MM.1S (cell line): ENCODE data around the gene SOAT1.

ENCODE experiments used
- DNase-seq: peaks from one replicate; pipeline ENCODE4 v3.0.0-alpha.2; 2015
- H2AFZ ChIP-seq: fragments of 300-600 bp; sonication (generic); 2 replicates; pipeline ENCODE4 v1.6.0; 2016; ENCODE audit warnings: antibody characterized with exemption, low read length
- H3F3A ChIP-seq: fragments of 300-600 bp; sonication (generic); 2 replicates; pipeline ENCODE4 v1.6.1; 2016; ENCODE audit warnings: mild to moderate bottlenecking, antibody characterized with exemption, low read length, moderate library complexity, mixed read lengths; ENCODE audit not compliant: insufficient read depth
- H3K27ac ChIP-seq: fragments of 300-600 bp; sonication (generic); 2 replicates; pipeline ENCODE4 v1.5.1; 2016; ENCODE audit warnings: mild to moderate bottlenecking, low read length
- H3K27me3 ChIP-seq: fragments of 300-600 bp; sonication (generic); replicated peaks from 2 replicates; pipeline ENCODE4 v1.6.0; 2016; ENCODE audit warnings: low read length; ENCODE audit not compliant: insufficient read depth
- H3K36me3 ChIP-seq: fragments of 300-600 bp; sonication (generic); replicated peaks from 2 replicates; pipeline ENCODE4 v1.6.1; 2016; ENCODE audit warnings: mild to moderate bottlenecking, low read length, mixed read lengths; ENCODE audit not compliant: insufficient read depth
- H3K4me1 ChIP-seq: fragments of 300-600 bp; sonication (generic); 2 replicates; pipeline ENCODE4 v1.6.1; 2016; ENCODE audit warnings: low read length, mixed read lengths
- H3K4me2 ChIP-seq: fragments of 300-600 bp; sonication (generic); 2 replicates; pipeline ENCODE4 v1.6.0; 2016; ENCODE audit warnings: low read depth, low read length
- H3K4me3 ChIP-seq: fragments of 300-600 bp; sonication (generic); 2 replicates; pipeline ENCODE4 v1.5.1; 2016; ENCODE audit warnings: low read length, mixed read lengths
- H3K79me2 ChIP-seq: fragments of 300-600 bp; sonication (generic); 2 replicates; pipeline ENCODE4 v1.6.1; 2016; ENCODE audit warnings: mixed run types, low read length, mixed read lengths
- H3K9ac ChIP-seq: fragments of 300-600 bp; sonication (generic); 2 replicates; pipeline ENCODE4 v1.6.1; 2016; ENCODE audit warnings: low read length, mixed read lengths
- H3K9me2 ChIP-seq: fragments of 300-600 bp; sonication (generic); replicated peaks from 2 replicates; pipeline ENCODE4 v1.6.1; 2016; ENCODE audit warnings: mild to moderate bottlenecking, low read length, mixed read lengths; ENCODE audit not compliant: insufficient read depth
- H3K9me3 ChIP-seq: fragments of 300-600 bp; sonication (generic); replicated peaks from 2 replicates; pipeline ENCODE4 v1.6.1; 2016; ENCODE audit warnings: mild to moderate bottlenecking, low read length, mixed read lengths; ENCODE audit not compliant: insufficient read depth
- H4K20me1 ChIP-seq: fragments of 300-600 bp; sonication (generic); 2 replicates; pipeline ENCODE4 v1.6.1; 2016; ENCODE audit warnings: mild to moderate bottlenecking, low read length, moderate library complexity, mixed read lengths; ENCODE audit not compliant: insufficient read depth
- EZH2 ChIP-seq: fragments of 300-600 bp; sonication (generic); optimal IDR thresholded peaks from 2 replicates; pipeline ENCODE3; 2017; ENCODE audit warnings: low read depth, mild to moderate bottlenecking, antibody characterized with exemption, low read length, mixed read lengths
- EZH2phosphoT487 ChIP-seq: fragments of 300-600 bp; sonication (generic); IDR thresholded peaks from 2 replicates; pipeline ENCODE4 v1.6.1; 2018; ENCODE audit warnings: antibody characterized with exemption, low read length
- TF ChIP-seq, protein P1 (sequence below): fragments of 300-600 bp; sonication (generic); IDR thresholded peaks from 2 replicates; pipeline ENCODE4 v1.5.1; 2016; ENCODE audit warnings: antibody characterized with exemption, low read length, mixed read lengths

The SOAT1 gene

GRCh38 chr1:179262183-179262582 is 31.4 kb upstream of the SOAT1 start:
- TF ChIP-seq EZH2phosphoT487 (no peak), EZH2 (no peak)
- TF ChIP-seq, protein P1, sequence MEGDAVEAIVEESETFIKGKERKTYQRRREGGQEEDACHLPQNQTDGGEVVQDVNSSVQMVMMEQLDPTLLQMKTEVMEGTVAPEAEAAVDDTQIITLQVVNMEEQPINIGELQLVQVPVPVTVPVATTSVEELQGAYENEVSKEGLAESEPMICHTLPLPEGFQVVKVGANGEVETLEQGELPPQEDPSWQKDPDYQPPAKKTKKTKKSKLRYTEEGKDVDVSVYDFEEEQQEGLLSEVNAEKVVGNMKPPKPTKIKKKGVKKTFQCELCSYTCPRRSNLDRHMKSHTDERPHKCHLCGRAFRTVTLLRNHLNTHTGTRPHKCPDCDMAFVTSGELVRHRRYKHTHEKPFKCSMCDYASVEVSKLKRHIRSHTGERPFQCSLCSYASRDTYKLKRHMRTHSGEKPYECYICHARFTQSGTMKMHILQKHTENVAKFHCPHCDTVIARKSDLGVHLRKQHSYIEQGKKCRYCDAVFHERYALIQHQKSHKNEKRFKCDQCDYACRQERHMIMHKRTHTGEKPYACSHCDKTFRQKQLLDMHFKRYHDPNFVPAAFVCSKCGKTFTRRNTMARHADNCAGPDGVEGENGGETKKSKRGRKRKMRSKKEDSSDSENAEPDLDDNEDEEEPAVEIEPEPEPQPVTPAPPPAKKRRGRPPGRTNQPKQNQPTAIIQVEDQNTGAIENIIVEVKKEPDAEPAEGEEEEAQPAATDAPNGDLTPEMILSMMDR: no peak
- Histone ChIP-seq H3K9me2 (no peaks in the 10 kb centered on the region), H3K79me2 (no peaks in the 10 kb centered on the region), H2AFZ (no peak overlapping the region), H4K20me1 (no peaks in the 10 kb centered on the region), H3K4me2 (no peak overlapping the region), H3K4me1 (no peaks in the 10 kb centered on the region), H3K9me3 (no peaks in the 10 kb centered on the region), H3K4me3 (no peak overlapping the region), H3K27ac (no peak overlapping the region), H3K27me3 (no peaks in the 10 kb centered on the region), H3F3A (no peaks in the 10 kb centered on the region), H3K36me3 (no peaks in the 10 kb centered on the region), H3K9ac (no peak overlapping the region)
- DNase-seq: no peak

DNA sequence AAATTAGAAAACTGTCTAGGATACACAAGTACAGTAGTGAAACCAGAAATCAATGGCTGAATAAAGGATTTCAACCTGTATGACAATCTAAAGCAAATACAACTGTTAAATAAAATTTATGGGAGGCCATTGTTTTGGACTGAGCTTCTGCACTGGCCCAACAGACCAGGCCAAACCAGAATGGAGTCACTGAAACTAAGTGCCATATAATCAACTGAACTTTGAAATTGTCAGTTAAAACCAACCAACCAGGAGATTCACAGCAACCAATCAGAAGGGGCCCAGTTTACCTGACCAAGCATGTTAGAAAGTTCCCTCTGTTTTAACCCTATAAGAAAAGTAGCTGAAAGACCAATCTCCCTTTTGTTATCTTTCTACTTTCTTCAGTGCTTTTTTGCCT is 30.5 kb upstream of the SOAT1 start:
- Histone ChIP-seq H3K27me3 (no peaks in the 10 kb centered on the region), H3K79me2 (no peaks in the 10 kb centered on the region), H2AFZ (no peak overlapping the region), H3K9me3 (no peaks in the 10 kb centered on the region), H3K4me3 (no peak overlapping the region), H3K36me3 (no peaks in the 10 kb centered on the region), H3K4me2 (no peak overlapping the region), H3F3A (no peaks in the 10 kb centered on the region), H3K9ac (no peak overlapping the region), H3K9me2 (no peaks in the 10 kb centered on the region), H3K27ac (no peak overlapping the region), H3K4me1 (no peaks in the 10 kb centered on the region), H4K20me1 (no peaks in the 10 kb centered on the region)
- no peak for DNase-seq
- TF ChIP-seq EZH2 (no peak), EZH2phosphoT487 (no peak)
- TF ChIP-seq, protein P1: no peak

- TF ChIP-seq, protein P1: no peak
- no peak for TF ChIP-seq EZH2
- no peak for TF ChIP-seq EZH2phosphoT487
Measured at GRCh38 chr1:179264507-179264906, 29.1 kb upstream of the SOAT1 start.

More at GRCh38 chr1:179264507-179264906, 29.1 kb upstream of the SOAT1 start:
- Histone ChIP-seq H3K9ac (no peak overlapping the region), H3K27me3 (no peaks in the 10 kb centered on the region), H3K79me2 (no peaks in the 10 kb centered on the region), H3K9me2 (no peaks in the 10 kb centered on the region), H3F3A (no peaks in the 10 kb centered on the region), H2AFZ (no peak overlapping the region), H3K36me3 (no peaks in the 10 kb centered on the region), H3K4me2 (no peak overlapping the region), H3K4me3 (no peak overlapping the region), H4K20me1 (no peaks in the 10 kb centered on the region), H3K4me1 (peaks cover 4% of the 10 kb centered on the region; the same call in 1 of the 2 replicates), H3K9me3 (no peaks in the 10 kb centered on the region), H3K27ac (no peak overlapping the region)
- no peak for DNase-seq
